NCI-H510A treated with DMSO at 0.1 percent for 48 hours (cell line): Measurements from ENCODE around the gene CACNB1.

ENCODE experiments used
- DNase-seq: peaks from one replicate; lab custom pipeline; 2025; lab: John Stamatoyannopoulos, UW

CACNB1 gene

GRCh38 chr17:39123627-39124026 lies 73.8 kb downstream of the CACNB1 start:
- no peak for DNase-seq
